K562 (cell line): ENCODE results near the gene TAP2. TPM values are rescaled to one million over a fixed set of nuclear protein-coding genes. Genes with fewer than 3 reads are reported as not detected.
A peak's percentile ranks its signal among the peaks of the same experiment; 100 is the strongest.

ENCODE experiments used
- CC2D1A ChIP-seq: fragments of 450-650 bp; IDR thresholded peaks from 2 replicates; pipeline ENCODE4 v1.6.1; 2017; ENCODE audit warnings: mild to moderate bottlenecking
- MAFG ChIP-seq: fragments of 450-650 bp; conservative IDR thresholded peaks from 2 replicates; pipeline ENCODE4 v1.6.1; 2016; ENCODE audit warnings: missing genetic modification characterization, missing compliant biosample characterization
- MBD2 ChIP-seq: sonication (generic); IDR thresholded peaks from 2 replicates; pipeline ENCODE4 v1.6.1; 2016; ENCODE audit warnings: low read depth, borderline replicate concordance
- MCM2 ChIP-seq: fragments of 450-650 bp; IDR thresholded peaks from 2 replicates; pipeline ENCODE4 v1.6.1; 2017; ENCODE audit warnings: low read depth, mild to moderate bottlenecking
- MCM5 ChIP-seq: fragments of 450-650 bp; IDR thresholded peaks from 2 replicates; pipeline ENCODE4 v1.6.1; 2016; ENCODE audit warnings: low read depth
- PHF21A ChIP-seq: fragments of 450-650 bp; IDR thresholded peaks from 2 replicates; pipeline ENCODE4 v1.6.1; 2017; ENCODE audit warnings: low read depth, borderline replicate concordance
- POLR3G ChIP-seq: IDR thresholded peaks from 2 replicates; pipeline ENCODE4 v1.6.1; 2011; ENCODE audit not compliant: insufficient read length, insufficient replicate concordance; ENCODE audit errors: extremely low read depth
- YY1 ChIP-seq, 3 experiments: IDR thresholded peaks; 2 replicates each; pipeline ENCODE4 v1.6.1; 2011; ENCODE audit warnings: low read length in 2 of 3, mild to moderate bottlenecking in 2 of 3, moderate library complexity in 2 of 3, borderline replicate concordance in 1 of 3, control low read depth in 1 of 3, low read depth in 1 of 3; ENCODE audit not compliant: insufficient read depth in 3 of 3, insufficient replicate concordance in 2 of 3, control insufficient read depth in 1 of 3, insufficient read length in 1 of 3; ENCODE audit errors: extremely low read depth in 1 of 3
- ZNF175 ChIP-seq: fragments of 200-800 bp; sonication (Bioruptor generic); IDR thresholded peaks from 2 replicates; pipeline ENCODE4 v1.6.1; 2016; ENCODE audit warnings: low read depth, mild to moderate bottlenecking, missing genetic modification characterization, missing compliant biosample characterization
- ZNF764 ChIP-seq: fragments of 250-450 bp; sonication (Bioruptor Pico); IDR thresholded peaks from 2 replicates; pipeline ENCODE4 v1.4.0; 2020; ENCODE audit warnings: low read depth, mild to moderate bottlenecking, moderate library complexity
- polyA plus RNA-seq, 8 experiments: library from polyadenylated mRNA; depleted of rRNA in 4 of 8; stranded (reverse) in 5 of 8; unstranded in 3 of 8; fragments of >200 nt; fragmentation: Nextera tagmentation in 2 of 8; fragmentation: Illumina TruSeq in 1 of 8; extraction: Ambion mirVana in 2 of 8; extraction: Trizol in 1 of 8; gene quantifications; 2 replicates each; pipeline versions ENCODE4 v1.2.1 to v1.2.3, GENCODE V29; 2011 to 2014; ENCODE audit warnings: inconsistent platforms in 1 of 8, missing spikeins in 1 of 8
- total RNA-seq, 7 experiments: library from RNA; depleted of rRNA in 6 of 7; stranded (reverse); fragments of >200 nt in 6 of 7; fragmentation: Illumina TruSeq in 2 of 7; extraction: Trizol in 2 of 7; gene quantifications; 2 replicates each; pipeline versions ENCODE4 v1.2.1 to v1.2.3, GENCODE V29; 2011 to 2021; ENCODE audit warnings: low replicate concordance in 1 of 7
- TF ChIP-seq, protein P1 (sequence below): sonication (generic); formaldehyde crosslinking; IDR thresholded peaks from 2 replicates; pipeline ENCODE4 v1.8.0; 2023; ENCODE audit warnings: mild to moderate bottlenecking, missing genetic modification reagents
- TF ChIP-seq, protein P2 (sequence below), 2 experiments: fragments of 450-650 bp; IDR thresholded peaks; 2 replicates each; pipeline ENCODE4 v1.6.1; 2016; ENCODE audit warnings: mild to moderate bottlenecking in 2 of 2, borderline replicate concordance in 1 of 2, low read depth in 1 of 2, moderate library complexity in 1 of 2
- TF ChIP-seq, protein P3 (sequence below): fragments of 250-450 bp; sonication (Bioruptor Pico); IDR thresholded peaks from 2 replicates; pipeline ENCODE4 v1.5.0; 2021

The TAP2 gene
- total and polyA plus RNA-seq, 9 of the 15 experiments (the other 6 are each of a cell fraction or from before 2014, with no cell fraction given), result 2.0 to 53.5 (median 19.6) TPM

DNA sequence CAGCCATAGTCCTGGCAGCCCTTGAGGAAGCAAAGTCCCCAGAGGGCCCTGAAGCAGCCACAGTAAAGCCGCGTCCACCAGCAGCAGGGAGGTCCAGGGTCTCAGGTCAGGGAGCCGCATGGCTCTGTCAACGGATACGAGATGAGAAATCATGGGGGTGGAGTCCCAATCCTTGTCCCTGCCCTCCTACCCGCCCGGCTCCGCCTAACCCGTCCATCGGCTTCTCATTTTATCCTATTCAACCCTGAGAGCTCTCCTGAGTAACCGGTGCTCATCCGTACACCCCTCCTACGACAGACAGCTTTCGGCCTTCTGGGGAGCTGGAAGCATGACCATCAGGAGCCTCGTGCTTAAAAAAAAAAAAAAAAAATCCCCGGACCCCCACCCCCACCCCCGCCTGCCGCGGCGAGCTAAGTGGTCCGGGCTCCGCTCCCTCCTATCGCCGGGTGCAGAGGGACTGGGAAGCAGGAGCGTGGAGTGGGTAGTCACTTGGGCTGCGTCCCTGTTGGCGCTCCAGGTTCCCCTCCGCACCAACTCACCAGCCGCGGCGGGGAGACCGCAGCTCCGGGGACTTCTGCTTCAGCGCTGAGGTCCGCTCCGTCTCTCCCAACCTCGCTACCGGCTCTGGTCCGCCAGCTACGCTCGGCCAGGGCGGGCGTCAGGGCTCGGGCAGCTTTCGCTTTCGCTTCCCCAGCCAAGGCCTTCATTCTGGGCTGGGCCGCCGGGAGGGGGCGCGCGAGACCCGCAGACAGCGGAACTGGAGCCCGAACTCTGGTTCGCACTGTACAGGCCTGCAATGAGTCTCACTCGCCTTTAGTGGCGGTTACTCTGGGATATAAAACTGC, at the start of gene TAP2 (continued):
- TF ChIP-seq, protein P1, sequence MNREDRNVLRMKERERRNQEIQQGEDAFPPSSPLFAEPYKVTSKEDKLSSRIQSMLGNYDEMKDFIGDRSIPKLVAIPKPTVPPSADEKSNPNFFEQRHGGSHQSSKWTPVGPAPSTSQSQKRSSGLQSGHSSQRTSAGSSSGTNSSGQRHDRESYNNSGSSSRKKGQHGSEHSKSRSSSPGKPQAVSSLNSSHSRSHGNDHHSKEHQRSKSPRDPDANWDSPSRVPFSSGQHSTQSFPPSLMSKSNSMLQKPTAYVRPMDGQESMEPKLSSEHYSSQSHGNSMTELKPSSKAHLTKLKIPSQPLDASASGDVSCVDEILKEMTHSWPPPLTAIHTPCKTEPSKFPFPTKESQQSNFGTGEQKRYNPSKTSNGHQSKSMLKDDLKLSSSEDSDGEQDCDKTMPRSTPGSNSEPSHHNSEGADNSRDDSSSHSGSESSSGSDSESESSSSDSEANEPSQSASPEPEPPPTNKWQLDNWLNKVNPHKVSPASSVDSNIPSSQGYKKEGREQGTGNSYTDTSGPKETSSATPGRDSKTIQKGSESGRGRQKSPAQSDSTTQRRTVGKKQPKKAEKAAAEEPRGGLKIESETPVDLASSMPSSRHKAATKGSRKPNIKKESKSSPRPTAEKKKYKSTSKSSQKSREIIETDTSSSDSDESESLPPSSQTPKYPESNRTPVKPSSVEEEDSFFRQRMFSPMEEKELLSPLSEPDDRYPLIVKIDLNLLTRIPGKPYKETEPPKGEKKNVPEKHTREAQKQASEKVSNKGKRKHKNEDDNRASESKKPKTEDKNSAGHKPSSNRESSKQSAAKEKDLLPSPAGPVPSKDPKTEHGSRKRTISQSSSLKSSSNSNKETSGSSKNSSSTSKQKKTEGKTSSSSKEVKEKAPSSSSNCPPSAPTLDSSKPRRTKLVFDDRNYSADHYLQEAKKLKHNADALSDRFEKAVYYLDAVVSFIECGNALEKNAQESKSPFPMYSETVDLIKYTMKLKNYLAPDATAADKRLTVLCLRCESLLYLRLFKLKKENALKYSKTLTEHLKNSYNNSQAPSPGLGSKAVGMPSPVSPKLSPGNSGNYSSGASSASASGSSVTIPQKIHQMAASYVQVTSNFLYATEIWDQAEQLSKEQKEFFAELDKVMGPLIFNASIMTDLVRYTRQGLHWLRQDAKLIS (CRISPR knock-in tag), result no peak; the same call in 1 of the 2 replicates
- peak; percentile 89 for TF ChIP-seq CC2D1A
- no peak for TF ChIP-seq MCM5
- TF ChIP-seq, protein P2, sequence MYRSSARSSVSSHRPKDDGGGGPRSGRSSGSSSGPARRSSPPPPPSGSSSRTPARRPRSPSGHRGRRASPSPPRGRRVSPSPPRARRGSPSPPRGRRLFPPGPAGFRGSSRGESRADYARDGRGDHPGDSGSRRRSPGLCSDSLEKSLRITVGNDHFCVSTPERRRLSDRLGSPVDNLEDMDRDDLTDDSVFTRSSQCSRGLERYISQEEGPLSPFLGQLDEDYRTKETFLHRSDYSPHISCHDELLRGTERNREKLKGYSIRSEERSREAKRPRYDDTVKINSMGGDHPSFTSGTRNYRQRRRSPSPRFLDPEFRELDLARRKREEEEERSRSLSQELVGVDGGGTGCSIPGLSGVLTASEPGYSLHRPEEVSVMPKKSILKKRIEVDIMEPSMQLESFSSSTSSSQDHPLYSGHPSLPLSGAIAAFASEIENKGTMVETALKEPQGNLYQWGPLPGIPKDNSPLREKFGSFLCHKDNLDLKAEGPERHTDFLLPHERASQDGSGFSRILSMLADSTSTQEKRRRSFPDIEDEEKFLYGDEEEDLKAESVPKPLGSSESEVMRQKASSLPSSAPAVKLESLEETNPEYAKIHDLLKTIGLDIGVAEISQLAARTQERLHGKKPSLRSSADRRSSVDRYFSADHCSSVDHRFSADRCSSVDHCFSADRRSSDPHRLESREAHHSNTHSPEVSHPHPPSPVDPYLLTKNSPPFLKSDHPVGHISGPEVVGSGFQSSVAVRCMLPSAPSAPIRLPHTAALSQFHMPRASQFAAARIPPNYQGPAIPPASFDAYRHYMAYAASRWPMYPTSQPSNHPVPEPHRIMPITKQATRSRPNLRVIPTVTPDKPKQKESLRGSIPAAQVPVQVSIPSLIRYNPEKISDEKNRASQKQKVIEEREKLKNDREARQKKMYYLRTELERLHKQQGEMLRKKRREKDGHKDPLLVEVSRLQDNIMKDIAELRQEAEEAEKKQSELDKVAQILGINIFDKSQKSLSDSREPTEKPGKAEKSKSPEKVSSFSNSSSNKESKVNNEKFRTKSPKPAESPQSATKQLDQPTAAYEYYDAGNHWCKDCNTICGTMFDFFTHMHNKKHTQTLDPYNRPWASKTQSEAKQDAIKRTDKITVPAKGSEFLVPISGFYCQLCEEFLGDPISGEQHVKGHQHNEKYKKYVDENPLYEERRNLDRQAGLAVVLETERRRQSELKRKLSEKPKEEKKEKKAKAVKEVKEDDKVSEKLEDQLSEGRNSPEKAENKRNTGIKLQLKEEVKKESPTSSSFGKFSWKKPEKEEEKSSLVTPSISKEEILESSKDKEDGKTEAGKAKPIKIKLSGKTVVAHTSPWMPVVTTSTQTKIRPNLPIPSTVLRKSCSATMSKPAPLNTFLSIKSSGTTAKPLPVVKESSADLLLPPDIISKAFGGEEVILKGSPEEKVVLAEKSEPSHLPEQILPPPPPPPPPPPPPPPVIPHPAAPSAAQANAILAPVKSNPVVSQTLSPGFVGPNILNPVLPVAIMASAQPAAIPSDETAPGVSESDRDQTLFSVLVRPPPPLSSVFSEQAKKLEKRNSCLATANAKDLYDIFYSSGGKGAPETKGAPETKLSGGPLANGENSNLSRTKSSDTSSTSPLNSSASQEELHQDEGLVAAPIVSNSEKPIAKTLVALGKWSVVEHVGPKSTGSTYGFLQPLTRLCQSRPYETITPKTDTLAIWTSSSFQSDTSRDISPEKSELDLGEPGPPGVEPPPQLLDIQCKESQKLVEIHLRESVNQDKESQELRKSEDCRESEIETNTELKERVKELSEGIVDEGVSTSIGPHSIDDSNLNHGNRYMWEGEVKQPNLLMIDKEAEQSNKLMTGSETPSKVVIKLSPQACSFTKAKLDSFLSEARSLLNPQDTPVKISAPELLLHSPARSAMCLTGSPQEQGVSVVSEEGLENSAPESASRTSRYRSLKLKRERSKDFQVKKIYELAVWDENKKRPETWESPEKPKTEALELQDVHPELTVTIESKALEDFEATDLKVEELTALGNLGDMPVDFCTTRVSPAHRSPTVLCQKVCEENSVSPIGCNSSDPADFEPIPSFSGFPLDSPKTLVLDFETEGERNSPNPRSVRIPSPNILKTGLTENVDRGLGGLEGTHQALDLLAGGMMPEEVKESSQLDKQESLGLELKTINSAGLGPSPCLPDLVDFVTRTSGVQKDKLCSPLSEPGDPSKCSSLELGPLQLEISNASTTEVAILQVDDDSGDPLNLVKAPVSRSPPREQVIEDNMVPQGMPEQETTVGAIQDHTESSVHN (IDR thresholded peaks at IDR 0.05; ENCODE audit: borderline replicate concordance in 1 of 2, low read depth in 1 of 2), result no peak
- TF ChIP-seq PHF21A, result 0 out of 2 replicates have a peak, but pooled peaks have one; percentile 40
- TF ChIP-seq MAFG (tag), result no peak
- TF ChIP-seq MBD2, result no peak
- TF ChIP-seq, protein P3, sequence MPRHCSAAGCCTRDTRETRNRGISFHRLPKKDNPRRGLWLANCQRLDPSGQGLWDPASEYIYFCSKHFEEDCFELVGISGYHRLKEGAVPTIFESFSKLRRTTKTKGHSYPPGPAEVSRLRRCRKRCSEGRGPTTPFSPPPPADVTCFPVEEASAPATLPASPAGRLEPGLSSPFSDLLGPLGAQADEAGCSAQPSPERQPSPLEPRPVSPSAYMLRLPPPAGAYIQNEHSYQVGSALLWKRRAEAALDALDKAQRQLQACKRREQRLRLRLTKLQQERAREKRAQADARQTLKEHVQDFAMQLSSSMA (CRISPR knock-in tag), result no peak
- TF ChIP-seq MCM2, result no peak
- TF ChIP-seq YY1 (IDR thresholded peaks at IDR 0.05; ENCODE audit: borderline replicate concordance in 1 of 3, control insufficient read depth in 1 of 3, extremely low read depth in 1 of 3, insufficient read depth in 3 of 3, insufficient read length in 1 of 3, insufficient replicate concordance in 2 of 3, low read depth in 1 of 3, low read length in 2 of 3), result peak in 2 of 3 experiments; percentile 53 to 63
- TF ChIP-seq POLR3G, result no peak
- 0 out of 2 replicates have a peak, but pooled peaks have one; percentile 23 for TF ChIP-seq ZNF175
- TF ChIP-seq ZNF764, result no peak
